NCI-H2107 treated with DMSO at 0.1 percent for 48 hours (cell line): Measurements from ENCODE around the gene ARSG.

Source experiments
- DNase-seq: peaks from one replicate; lab custom pipeline; 2025; ENCODE audit not compliant: unreplicated experiment; lab: John Stamatoyannopoulos, UW

Gene ARSG

GRCh38 chr17:68462381-68463210 is 171.3 kb downstream of the ARSG start:
- DNase-seq = peak; percentile 84

- no peak for DNase-seq
Measured at GRCh38 chr17:68463211-68464019, 172.1 kb downstream of the ARSG start.

- no peak for DNase-seq
Measured at GRCh38 chr17:68468334-68468733, 177.0 kb downstream of the ARSG start.

GRCh38 chr17:68468788-68469187 is 177.5 kb downstream of the ARSG start:
- no peak for DNase-seq
